Panc1 (cell line): ENCODE measurements around the gene IFT122. TPM values are rescaled to one million over a fixed set of nuclear protein-coding genes. Genes with fewer than 3 reads are reported as not detected.
A peak's percentile ranks its signal among the peaks of the same experiment; 100 is the strongest.

Experiments
- ATAC-seq: fragments of 200-7000 bp; cut with Tn5 transposase; 2 replicates; pipeline ENCODE4 v1.9.1; 2020; ENCODE audit warnings: mild to moderate bottlenecking, moderate library complexity
- BruUV-seq: library from RNA; stranded (reverse); fragments of 400-500 nt; replicated peaks from 2 replicates; lab custom pipeline; 2021; lab: Mats Ljungman, UMichigan
- CTCF ChIA-PET: fragments of 300-600 bp; sonication (Branson Sonifier 250); formaldehyde crosslinking; loops from one replicate; lab custom pipeline; 2022; ENCODE audit warnings: antibody characterized with exemption; lab: Charles Lee
- POLR2A ChIA-PET: fragments of 300-600 bp; sonication (Branson Sonifier 250); formaldehyde crosslinking; loops from one replicate; lab custom pipeline; 2022; ENCODE audit warnings: antibody characterized with exemption; lab: Charles Lee
- DNase-seq: peaks from one replicate; pipeline ENCODE4 v3.0.0-alpha.2; 2010; ENCODE audit warnings: low read depth, low spot score
- H3K27ac ChIP-seq: 2 replicates; pipeline ENCODE4 v1.5.1; 2011; ENCODE audit warnings: mild to moderate bottlenecking, low read length, inconsistent platforms
- H3K27me3 ChIP-seq: fragments of 200-500 bp; sonication (Bioruptor generic); 2 replicates; pipeline ENCODE4 v1.6.0; 2014; ENCODE audit warnings: low read length, inconsistent platforms; ENCODE audit not compliant: control insufficient read depth, insufficient read depth
- H3K36me3 ChIP-seq: fragments of 200-500 bp; sonication (Bioruptor generic); 2 replicates; pipeline ENCODE4 v1.5.1; 2014; ENCODE audit warnings: inconsistent platforms, mild to moderate bottlenecking, low read length, moderate library complexity; ENCODE audit not compliant: control insufficient read depth, insufficient read depth
- H3K4me1 ChIP-seq: 2 replicates; pipeline ENCODE4 v1.5.1; 2011; ENCODE audit warnings: inconsistent platforms, mild to moderate bottlenecking, low read length, moderate library complexity; ENCODE audit not compliant: control insufficient read depth, insufficient read depth
- H3K4me3 ChIP-seq, 2 experiments: 2 replicates each; pipeline ENCODE4 v1.5.1; 2011 to 2012; ENCODE audit warnings: low read depth in 2 of 2, low read length in 2 of 2, mild to moderate bottlenecking in 2 of 2, inconsistent platforms in 1 of 2, moderate library complexity in 1 of 2
- H3K9me3 ChIP-seq: fragments of 200-500 bp; sonication (Bioruptor generic); 2 replicates; pipeline ENCODE4 v1.5.1; 2014; ENCODE audit warnings: low read depth, mild to moderate bottlenecking, inconsistent platforms, low read length, moderate library complexity; ENCODE audit not compliant: control insufficient read depth, insufficient read depth
- CTCF ChIP-seq: fragments of 450-650 bp; IDR thresholded peaks from 2 replicates; pipeline ENCODE4 v1.5.1; 2017; ENCODE audit warnings: mild to moderate bottlenecking
- POLR2AphosphoS5 ChIP-seq: IDR thresholded peaks from 2 replicates; pipeline ENCODE4 v1.6.1; 2012; ENCODE audit warnings: mild to moderate bottlenecking, low read depth, low read length, moderate library complexity
- REST ChIP-seq, 2 experiments: IDR thresholded peaks; 2 replicates each; pipeline ENCODE4 v1.6.1; 2011 to 2012; ENCODE audit warnings: low read depth in 2 of 2, control low read depth in 1 of 2, low read length in 1 of 2, mild to moderate bottlenecking in 1 of 2, moderate library complexity in 1 of 2; ENCODE audit not compliant: insufficient read depth in 1 of 2
- SIN3A ChIP-seq: IDR thresholded peaks from 2 replicates; pipeline ENCODE4 v1.6.1; 2012; ENCODE audit warnings: low read depth, mild to moderate bottlenecking, low read length, moderate library complexity, borderline replicate concordance; ENCODE audit not compliant: insufficient read depth
- TCF7L2 ChIP-seq: IDR thresholded peaks from 2 replicates; pipeline ENCODE4 v1.6.1; 2011; ENCODE audit warnings: mild to moderate bottlenecking, low read depth, low read length, inconsistent platforms
- in situ Hi-C: cut with HindIII; loops from 2 replicates; pipeline ENCODE4 v1.10.0; 2016; ENCODE audit warnings: low sequenced_read_pairs, low pct_unique_long_range_greater_than_20kb
- intact Hi-C: fragments of 100-400 bp; cut with micrococcal nuclease; formaldehyde crosslinking; loops from one replicate; pipeline ENCODE4 v1.10.0; 2022; ENCODE audit not compliant: unreplicated experiment
- total RNA-seq: library from RNA; stranded (reverse); gene quantifications from one replicate; pipeline ENCODE4 v1.2.1, GENCODE V29; 2021; ENCODE audit not compliant: unreplicated experiment

The IFT122 gene
- total RNA-seq, 1 experiment from 2014 or later = 52.4 TPM

- in situ Hi-C loops (no loop called here), intact Hi-C loops (loop anchor here (5.0 kb wide), 1 partner anchor 67 kb away; no protein-coding TSS in a partner anchor)
- ChIA-PET CTCF (no interaction called here), POLR2A (interaction anchor here (0.7 kb wide), 1 partner anchor 120 kb away, joined by 5 read pairs; no protein-coding TSS in a partner anchor)
- peaks cover 20% of the 10 kb centered on the region for H3K4me1 ChIP-seq
- no peak overlapping the region for H3K4me3 ChIP-seq
- H3K9me3 ChIP-seq = no peaks in the 10 kb centered on the region
- no peak for DNase-seq
- H3K27me3 ChIP-seq = no peaks in the 10 kb centered on the region
- no peak for TF ChIP-seq TCF7L2
- TF ChIP-seq POLR2AphosphoS5 = no peak
- no peak for TF ChIP-seq REST (IDR thresholded peaks at IDR 0.05; ENCODE audit: insufficient read depth in 1 of 2, low read depth in 2 of 2, low read length in 1 of 2)
- TF ChIP-seq CTCF = no peak
- TF ChIP-seq SIN3A = no peak
- ATAC-seq = no peak
- peaks cover 7% of the 10 kb centered on the region for H3K36me3 ChIP-seq
- peak overlapping the region; percentile 49 for H3K27ac ChIP-seq
- no TSS peak for BruUV-seq
These were observed 118.9 kb downstream of the IFT122 start for GRCh38 chr3:129558772-129559564.

- in situ Hi-C loops = no loop called here
- TF ChIP-seq SIN3A = no peak
- TF ChIP-seq POLR2AphosphoS5 = no peak
- no peak for TF ChIP-seq TCF7L2
- TF ChIP-seq REST (IDR thresholded peaks at IDR 0.05; ENCODE audit: insufficient read depth in 1 of 2, low read depth in 2 of 2, low read length in 1 of 2) = no peak
- no peak for TF ChIP-seq CTCF
- ATAC-seq (no peak), DNase-seq (no peak)
- Histone ChIP-seq H3K27me3 (no peaks in the 10 kb centered on the region), H3K9me3 (no peaks in the 10 kb centered on the region), H3K27ac (no peak overlapping the region), H3K36me3 (peaks cover 7% of the 10 kb centered on the region), H3K4me3 (no peak overlapping the region), H3K4me1 (peaks cover 20% of the 10 kb centered on the region)
- intact Hi-C loops = loop anchor here (5.0 kb wide), 1 partner anchor 67 kb away; no protein-coding TSS in a partner anchor
- ChIA-PET CTCF (no interaction called here), POLR2A (no interaction called here)
- no TSS peak for BruUV-seq
These were observed 119.6 kb downstream of the IFT122 start for GRCh38 chr3:129559565-129560079.
